Activated CD8-positive, alpha-beta memory T cell treated with anti-CD3 and anti-CD28 coated beads for 48 hours (primary cell): ENCODE results near the gene LTO1.
"Not testable (repeated sequence)": the region's sequence is repeated elsewhere in the genome, so short reads cannot be mapped to it uniquely, and the experiment has no call there.

Source experiments
- DNase-seq, 3 experiments: peaks; one replicate each; pipeline ENCODE4 v3.0.0-alpha.2; 2020; ENCODE audit warnings: low read depth in 2 of 3, low spot score in 2 of 3

LTO1 gene

DNA sequence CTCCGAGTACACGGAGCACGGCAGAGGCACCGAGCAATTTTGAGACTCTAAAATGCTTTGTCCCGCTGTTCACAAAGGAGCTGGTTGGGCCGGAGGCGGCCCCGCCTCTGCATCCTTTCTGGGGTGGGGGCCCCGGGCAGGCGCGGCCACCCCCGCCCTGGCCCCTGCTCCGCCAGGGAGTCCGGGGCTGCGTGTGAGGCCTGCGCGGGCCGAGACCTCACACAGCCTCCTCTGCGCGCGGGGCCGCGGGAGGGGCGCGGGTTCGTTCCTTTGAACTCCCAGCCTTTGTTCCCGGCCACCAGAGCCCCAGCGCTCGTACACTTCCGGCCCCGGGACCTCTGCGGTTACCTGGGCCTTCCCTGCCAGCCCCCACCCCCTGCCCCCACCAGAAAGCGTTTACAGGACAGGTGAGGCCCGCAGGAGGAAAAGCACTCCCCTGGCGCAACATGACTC, 27.1 kb upstream of the LTO1 start:
- no peak for DNase-seq

DNA sequence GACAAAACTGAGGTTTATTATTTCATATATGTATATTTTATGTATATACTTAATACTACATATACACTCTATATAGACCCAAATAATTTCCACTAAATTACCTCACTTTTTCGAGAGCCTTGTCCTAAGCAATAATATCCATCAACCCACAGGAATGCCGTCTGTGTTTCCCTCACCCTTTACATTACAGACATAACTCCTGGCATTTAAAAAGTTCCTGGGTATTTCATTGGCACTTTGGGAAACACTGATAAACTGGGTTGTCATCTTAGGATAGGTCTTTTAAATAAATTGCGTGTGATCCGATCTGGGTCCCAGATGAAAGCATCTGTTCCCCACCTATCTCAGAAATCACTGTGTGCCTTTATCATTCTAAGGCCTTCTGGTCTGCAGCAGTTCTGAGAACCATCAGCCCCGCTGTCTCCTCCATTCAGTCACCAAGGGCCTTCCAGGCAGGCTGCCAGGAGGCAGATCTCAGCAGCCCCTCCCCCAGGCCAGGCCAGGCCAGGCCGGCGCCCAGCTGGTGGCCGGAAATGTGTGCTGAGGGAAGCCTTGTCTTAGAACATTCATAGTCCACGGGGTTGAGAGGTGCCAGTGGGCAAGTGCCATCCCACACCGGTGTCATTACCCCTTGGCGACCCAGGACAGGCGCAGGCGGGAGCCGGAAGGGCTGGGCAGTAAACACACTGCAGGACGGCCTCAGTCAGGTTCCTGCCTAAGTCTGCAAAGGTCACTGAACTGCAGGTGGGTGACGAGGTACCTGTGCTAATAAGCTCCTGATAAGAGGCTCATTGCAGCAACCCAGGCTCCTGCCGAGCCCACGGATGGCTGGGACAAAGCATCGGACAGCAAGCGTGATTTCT, 25.4 kb upstream of the LTO1 start:
- DNase-seq: no peak

DNA sequence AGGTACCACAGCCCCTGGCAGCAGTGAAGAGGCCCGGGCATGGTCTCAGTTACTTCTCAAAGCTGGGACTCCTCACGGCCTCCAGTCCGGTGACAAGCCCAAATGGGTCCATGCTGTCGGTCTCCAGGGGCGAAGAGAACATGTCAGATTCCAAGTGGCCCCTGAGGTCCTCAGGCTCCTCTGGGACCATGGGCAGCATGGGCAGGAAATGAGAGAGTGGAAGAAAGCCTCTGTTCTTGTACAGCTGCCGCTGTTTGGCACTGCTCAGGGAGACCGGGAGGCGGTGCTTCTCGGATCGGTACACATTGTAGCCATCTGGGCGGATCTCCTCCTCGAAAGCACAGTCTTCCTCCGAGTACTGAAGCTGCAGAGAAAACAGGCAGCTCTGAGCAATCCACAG, 24.1 kb upstream of the LTO1 start:
- DNase-seq: no peak

DNA sequence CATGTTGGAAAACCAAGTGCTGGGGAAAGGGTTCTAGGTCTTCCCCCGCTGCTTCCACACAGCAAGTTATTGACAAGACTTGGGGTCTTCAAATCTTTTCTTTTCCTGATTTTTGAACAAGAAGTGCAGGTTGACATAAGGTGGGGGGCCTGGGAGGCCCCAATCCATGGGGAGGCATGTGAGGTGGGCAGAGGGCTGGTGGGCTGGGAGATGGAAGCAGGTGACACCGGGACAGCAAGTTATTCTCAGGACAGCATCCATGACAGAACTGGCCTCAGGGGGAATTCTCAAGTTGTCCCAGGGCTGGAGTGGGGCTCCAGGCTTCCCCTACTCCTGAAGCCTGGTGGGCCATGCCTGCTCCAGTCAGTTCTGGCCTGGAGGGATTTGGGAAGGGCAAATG, 23.2 kb upstream of the LTO1 start:
- DNase-seq: no peak

DNA sequence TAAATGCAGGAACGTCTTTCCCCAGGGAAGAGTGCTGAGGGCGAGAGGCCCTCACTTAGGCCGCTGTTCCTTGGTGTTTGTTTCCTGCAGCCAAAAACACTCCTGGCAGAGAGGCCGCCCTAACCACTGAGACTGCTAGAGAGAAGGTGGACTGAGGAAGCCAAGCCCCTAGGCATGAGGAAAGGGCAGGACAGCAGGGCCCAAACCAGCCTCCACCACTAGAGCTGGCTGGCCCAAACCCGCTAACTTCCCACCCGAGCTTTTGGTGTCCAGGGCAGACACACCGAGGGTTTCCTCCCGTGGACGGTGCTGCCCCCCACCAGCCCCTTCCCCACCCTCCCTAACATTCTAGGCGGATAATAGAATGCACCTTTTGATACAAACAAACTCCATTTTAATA, 22.7 kb upstream of the LTO1 start:
- no peak for DNase-seq

DNA sequence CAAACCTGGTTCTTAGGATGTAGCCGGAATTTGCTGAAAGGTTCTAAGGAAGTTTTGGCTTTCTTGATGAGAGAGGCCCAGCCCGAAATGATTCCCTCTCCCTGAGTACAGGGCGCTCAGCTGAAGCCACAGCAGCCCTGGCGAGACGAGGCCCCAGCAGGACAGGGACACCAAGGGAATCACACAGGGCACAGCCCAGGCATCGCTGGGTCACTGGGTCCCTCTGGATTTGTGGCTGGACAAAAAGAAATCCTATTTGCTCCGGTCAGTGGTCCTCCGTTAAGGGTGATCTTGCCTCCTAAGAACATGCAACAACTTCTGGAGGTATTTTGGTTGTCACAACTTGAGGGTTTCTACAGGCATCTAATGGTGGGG, 22.3 kb upstream of the LTO1 start:
- DNase-seq: no peak

DNA sequence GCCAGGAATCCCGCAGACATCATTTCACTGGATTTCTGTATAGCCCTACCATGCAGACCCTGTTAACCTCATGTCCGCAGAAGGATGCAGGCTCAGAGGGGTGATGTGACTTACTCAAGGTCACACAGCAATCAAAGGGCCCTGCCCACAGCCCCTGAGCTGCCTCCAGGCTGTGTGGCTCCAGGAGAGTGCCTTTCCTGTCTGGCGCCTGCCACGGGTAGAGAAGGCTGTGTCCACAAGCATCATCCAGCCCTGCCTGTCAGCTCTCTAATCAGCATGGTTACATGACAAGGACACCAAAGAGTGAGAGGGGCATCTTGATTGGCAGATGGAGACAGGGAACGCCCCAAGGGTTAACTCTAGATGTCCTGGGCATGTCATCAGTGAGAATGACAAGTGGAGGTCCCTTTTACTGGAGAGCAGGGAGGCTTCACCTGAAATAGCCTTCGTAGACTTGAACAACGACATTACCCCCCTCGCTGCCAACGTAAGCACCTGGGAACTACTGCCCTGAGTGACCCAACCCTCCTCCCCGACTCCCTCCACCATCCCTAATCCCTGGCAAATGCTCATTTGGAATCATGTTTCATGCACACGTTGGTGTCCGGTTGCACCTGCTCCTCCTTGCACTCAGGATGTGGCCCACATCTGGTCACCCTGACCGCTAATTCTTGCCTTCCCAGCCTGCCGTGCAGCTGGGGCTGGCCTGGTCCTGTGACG, 21.8 kb upstream of the LTO1 start:
- no peak for DNase-seq

DNA sequence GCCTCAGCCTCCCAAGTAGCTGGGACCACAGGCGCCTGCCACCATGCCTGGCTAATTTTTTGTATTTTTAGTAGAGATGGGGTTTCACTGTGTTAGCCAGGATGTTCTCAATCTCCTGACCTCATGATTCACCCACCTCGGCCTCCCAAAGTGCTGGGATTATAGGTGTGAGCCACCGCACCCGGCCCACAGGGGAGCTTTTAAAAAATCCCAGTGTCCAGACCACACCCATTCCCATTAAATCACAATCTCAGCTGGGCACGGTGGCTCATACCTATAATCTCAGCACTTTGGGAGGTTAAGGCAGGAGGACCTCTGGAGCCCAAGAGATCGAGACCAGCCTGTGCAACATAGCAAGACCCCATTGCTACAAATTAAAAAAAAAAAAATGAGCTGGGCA, 20.8 kb upstream of the LTO1 start:
- DNase-seq: not testable (repeated sequence)

DNA sequence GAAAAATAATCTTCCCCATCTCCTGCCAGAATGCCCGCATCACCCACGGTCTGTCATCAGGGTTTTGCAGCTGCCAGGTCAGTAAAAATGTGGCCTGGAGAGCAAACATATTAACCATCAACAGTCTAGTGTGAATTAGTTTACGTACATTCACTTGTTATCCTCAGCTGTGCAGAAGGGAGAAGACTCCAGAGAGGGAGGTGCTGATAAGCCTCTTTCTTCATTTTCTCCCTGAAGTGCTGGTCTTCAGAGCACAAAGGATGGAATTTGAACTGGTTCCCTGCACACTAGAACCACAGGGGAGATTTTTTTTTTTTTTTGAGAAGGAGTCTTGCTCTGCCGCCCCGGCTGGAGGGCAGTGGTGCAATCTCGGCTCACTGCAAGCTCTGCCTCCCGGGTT, 20.4 kb upstream of the LTO1 start:
- no peak for DNase-seq

DNA sequence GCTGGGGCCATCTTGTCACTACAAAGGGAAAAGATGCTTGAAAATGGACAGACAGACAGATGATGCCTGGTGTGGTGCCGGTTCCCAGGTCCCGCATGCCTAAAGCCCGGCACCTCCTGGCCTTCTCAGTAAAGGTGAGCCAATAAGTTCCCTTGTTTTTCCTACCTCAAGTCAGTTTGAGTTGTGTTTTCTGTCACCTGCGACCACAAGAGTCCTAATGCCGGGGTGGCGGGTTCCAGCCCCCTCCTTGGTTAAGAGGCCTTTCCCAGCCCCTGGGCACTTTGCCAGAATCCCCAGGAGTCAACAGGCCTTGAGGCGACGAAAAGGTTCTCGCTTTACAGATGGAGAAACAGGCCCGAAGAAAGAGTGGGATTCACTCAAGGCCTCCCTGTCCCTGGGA, 19.6 kb upstream of the LTO1 start:
- no peak for DNase-seq

DNA sequence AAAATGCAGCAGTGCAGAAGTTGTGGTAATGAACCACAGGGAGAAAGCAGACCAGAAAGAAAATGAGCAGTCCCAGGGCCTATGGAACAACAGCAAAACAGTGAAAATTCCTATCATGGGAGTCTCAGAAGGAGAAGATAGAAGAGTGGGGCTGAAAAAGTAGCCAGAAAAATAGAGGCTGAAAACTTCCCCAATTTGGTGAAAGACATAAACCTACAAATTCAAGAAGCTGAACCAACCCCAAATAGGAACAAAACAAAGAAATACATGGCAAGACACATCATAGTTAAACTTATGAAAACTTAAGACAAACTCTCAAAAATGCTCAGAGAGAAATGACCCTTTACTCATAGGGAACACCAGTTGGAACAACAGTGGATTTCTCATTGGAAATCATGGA, 17.3 kb upstream of the LTO1 start:
- no peak for DNase-seq

DNA sequence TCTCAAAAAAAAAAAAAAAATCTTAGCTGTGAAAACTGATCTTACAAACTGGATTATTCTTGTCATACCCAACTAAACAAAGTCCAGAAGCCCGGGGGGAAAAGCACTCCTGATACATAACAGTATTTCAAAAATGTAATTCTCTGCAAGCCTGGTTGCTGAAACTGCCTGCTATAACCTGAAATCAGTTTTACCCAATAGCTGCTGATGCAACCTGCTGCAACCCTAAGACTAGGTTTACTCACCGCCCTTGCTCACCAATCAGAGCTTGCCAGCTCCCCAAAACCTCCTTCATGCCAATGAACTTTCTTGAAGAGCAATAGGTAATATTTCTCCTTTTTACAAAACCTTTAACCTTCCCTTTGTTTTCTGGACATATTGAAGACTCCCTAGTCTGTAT, 16.3 kb upstream of the LTO1 start:
- no peak for DNase-seq

DNA sequence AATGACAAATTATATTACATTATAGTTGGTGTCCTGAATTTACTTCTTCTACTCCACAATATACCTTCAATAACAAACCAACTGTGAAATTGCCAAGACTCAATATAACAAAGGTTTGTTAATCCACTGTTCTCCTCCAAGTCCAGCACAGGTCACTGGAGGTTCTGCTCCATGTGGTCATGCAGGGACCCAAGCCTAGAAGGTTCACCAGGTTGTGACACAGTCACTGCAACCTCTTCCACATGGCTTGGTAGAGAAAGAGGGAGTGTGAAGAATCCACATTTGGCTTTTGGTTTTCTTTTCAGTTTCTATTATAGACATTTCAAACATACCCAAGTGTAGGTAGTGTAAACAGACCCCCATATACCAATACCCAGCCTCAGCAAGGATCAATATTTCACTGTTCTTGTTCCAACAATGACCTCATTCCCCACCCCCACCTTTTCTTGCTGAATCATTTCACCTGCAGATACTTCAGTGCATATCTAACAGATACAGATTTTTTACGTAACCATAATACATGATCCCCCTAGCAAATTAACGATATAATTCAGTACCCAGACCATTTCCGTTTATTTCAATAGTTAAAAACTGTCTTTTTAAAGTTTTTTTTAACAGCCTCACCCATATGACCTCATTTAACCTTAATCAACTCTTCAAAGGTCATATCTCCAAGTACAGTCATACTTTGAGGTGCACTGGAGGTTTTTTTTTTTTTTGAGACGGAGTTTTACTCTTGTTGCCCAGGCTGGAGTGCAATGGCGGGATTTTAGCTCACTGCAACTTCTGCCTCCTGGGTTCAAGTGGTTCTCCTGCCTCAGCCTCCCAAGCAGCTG, 14.5 kb upstream of the LTO1 start:
- DNase-seq: no peak

DNA sequence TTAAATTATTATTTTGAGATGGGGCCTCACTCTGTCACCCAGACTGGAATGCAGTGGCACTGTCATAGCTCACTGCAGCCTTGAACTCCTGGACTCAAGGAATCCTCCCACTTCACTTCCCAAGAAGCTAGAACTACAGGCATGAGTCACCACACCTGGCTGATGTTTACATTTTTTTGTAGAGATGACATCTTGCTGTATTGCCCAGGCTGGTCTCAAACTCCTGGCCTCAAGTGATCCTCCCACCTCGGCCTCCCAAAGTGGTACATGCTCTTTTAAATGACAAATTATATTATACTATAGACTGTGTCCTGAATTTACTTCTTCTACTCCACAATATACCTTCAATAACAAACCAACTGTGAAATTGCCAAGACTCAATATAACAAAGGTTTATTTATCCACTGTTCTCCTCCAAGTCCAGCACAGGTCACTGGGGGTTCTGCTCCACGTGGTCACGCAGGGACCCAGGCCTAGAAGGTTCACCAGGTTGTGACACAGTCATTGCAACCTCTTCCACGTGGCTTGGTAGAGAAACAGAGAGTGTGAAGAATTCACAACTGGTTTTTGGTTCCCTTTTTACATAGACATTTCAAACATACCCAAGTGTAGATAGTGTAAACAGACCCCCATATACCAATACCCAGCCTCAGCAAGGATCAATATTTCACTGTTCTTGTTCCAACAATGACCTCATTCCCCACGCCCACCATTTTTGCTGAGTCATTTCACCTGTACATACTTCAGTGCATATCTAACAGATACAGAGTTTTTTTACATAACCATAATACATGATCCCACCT, 13.0 kb upstream of the LTO1 start:
- DNase-seq: not testable (repeated sequence)

DNA sequence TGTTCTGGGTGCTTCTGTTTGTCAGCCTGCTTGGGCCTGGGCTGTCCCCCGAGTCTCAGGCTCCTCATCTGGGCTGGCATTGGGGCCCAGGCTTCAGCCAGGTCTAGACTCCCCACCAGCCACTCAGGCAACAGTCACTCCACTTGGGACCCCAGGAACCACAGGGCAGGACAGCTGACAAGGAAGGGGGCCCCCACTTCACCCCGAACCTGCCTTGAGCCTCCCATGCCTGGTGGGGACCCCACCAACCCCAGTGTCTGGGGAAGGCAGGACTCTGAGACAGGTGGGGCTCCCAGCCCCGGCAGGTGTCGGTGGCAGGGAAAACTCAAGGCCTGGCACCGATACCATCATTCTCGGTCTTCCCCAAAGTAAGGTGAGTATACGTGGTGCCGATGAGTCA, 11.7 kb upstream of the LTO1 start:
- DNase-seq: no peak

DNA sequence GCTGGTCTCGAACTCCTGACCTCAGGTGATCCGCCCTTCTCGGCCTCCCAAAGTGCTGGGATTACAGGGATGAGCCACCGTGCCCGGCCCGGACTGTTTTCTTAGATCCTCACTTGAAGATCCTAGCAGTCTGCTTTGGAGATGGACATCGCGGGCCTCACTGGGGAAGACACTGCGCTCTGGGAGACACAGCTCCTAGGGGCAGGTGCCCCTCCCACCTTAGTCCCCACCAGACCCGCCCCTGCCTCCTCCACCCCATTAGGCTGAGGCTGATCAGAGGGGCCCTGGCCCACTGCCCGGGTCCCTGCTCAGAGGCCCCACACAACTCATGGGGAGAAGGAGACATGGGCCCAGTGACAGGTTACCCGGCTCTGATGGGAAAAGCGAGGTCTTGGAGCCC, 11.3 kb upstream of the LTO1 start:
- DNase-seq: no peak

DNA sequence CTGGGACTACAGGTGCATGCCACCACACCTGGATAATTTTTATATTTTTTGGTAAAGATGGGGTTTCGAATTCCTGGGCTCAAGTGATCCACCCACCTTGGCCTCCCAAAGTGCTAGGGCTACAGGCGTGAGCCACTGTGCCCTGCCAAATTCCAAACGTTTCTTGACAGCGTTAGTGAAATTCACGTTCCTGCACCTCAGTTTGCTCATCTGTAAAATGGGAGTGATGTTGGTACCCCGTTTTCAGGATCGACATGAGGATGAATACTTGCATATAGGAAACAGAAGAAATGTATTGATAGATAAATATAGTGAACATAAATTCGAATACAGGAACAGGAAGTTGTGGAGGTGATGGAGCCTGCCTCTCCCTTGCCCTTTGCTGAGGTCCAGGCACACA, 10.2 kb upstream of the LTO1 start:
- no peak for DNase-seq

DNA sequence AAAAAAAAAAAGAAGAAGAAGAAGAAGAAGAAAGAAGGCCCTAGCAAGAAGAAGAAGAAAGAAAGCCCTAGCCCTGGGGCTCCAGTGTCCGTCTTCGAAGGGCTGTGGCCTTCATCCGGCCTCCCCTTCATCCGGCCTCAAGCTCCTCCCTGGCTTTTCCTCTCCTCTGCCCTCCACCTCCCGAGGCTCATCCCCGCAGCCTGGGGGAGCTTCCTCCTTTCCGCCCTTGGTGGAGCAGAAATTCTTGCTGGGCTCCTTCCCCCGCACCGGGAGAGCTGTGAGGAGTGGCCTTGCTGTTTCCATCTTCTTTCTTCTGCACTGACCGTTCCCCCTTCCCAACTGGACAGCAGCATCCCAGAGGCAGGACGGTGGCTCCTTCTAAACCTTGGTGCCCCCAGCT, 9.5 kb upstream of the LTO1 start:
- DNase-seq: no peak

DNA sequence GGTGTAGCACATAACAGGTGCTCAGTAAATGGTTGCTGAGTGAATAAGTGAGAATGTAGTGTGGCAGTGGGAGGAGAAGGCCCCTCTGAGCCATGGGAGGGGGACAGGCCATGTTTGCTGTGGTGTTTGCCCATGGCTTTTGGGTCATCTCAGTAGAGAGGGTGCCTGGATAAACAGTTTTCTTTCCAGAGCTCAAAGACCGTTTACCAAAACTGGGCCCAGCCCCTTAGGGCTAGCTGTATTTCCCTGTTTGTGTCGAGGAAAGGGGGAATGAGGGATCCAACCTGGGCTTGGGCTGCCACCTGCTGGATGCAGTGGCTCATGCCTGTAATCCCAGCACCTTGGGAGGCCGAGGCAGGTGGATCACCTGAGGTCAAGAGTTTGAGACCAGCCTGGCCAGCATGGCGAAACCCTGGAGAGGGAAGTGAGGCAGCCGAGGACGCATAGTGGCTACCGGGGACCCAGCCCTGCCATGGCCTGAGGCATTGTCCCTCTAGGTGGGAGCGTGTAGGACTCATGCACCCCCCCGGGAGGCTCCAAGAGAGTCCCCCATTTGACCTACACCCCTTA, 8.7 kb upstream of the LTO1 start:
- DNase-seq: no peak

DNA sequence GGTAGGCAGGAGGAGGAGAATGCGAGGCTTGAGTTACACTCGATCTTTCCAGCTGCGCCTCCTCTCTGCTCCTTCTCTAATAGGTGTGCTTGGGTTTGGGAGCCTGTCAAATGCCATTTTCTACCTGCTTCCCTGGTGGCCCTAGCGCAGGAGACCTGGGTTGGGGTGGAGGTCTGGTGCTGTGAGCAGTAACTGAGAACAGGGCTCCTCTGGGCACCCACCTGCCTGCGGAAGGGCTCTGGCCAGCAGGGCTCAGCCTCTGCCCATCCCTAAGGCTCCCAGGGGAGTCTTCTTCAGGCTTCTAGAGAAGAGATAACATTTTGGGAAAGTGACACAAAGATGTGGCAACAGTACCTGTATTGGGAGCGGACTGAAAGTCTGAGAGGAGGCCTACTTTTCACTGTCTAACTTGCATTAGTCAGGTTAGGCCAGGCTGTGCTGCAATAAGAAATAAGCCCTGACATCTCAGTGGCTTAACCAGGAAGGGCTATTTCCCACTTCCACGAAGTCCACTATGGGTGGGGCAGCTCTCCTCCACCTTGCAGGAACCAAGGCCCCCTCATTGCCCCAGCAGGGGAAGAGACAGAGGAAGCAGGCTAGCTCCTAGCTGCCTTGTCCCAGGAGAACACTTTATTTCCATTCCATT, 7.7 kb upstream of the LTO1 start:
- no peak for DNase-seq
